ENCODE measurements around the gene PTGDS. TPM values are rescaled to one million over a fixed set of nuclear protein-coding genes. Genes with fewer than 3 reads are reported as not detected.

Gene PTGDS
- total and polyA plus RNA-seq, 5 donors from 2014 or later: 0.47 to 15.4 TPM; not detected in 3

GRCh38 chr9:137008312-137008711 is 31.0 kb downstream of the PTGDS start:
- no peak for ATAC-seq (ENCODE audit: low read depth in 2 of 2)

GRCh38 chr9:137009217-137009616 is 31.9 kb downstream of the PTGDS start:
- Mint-ChIP-seq H3K4me1 (peaks cover 0 to 4% (median 0%) of the 10 kb centered on the region in 4 donors), H3K27me3 (no peaks in the 10 kb centered on the region), H3K4me3 (no peak overlapping the region), H3K27ac (no peak overlapping the region), H3K36me3 (no peaks in the 10 kb centered on the region), H3K9me3 (no peaks in the 10 kb centered on the region)
- Histone ChIP-seq H3K27me3 (ENCODE audit: control insufficient read depth, insufficient read depth, low read length) (no peaks in the 10 kb centered on the region), H3K36me3 (ENCODE audit: control insufficient read depth, insufficient read depth, low read length) (peaks cover 2% of the 10 kb centered on the region), H3K4me1 (ENCODE audit: control insufficient read depth, insufficient read depth, low read length, poor library complexity, severe bottlenecking) (no peaks in the 10 kb centered on the region), H3K27ac (ENCODE audit: insufficient read depth, low read length, poor library complexity, severe bottlenecking) (no peak overlapping the region), H3K9me3 (ENCODE audit: control insufficient read depth in 2 of 2, low read length in 2 of 2) (no peaks in the 10 kb centered on the region), H3K4me3 (ENCODE audit: low read depth, low read length) (no peak overlapping the region)
- DNase-seq: no peak
- no peak for ATAC-seq (ENCODE audit: low read depth in 2 of 2)

More at GRCh38 chr9:137008312-137008711, 31.0 kb downstream of the PTGDS start:
- H3K27ac Mint-ChIP-seq: no peak overlapping the region
- H3K9me3 Mint-ChIP-seq: no peaks in the 10 kb centered on the region
- DNase-seq: no peak
- no peak overlapping the region for H3K27ac ChIP-seq (ENCODE audit: insufficient read depth, low read length, poor library complexity, severe bottlenecking)
- no peaks in the 10 kb centered on the region for H3K36me3 Mint-ChIP-seq
- no peaks in the 10 kb centered on the region for H3K36me3 ChIP-seq (ENCODE audit: control insufficient read depth, insufficient read depth, low read length)
- peaks cover 0 to 4% (median 0%) of the 10 kb centered on the region in 4 donors for H3K4me1 Mint-ChIP-seq
- H3K27me3 Mint-ChIP-seq: no peaks in the 10 kb centered on the region
- H3K4me1 ChIP-seq (ENCODE audit: control insufficient read depth, insufficient read depth, low read length, poor library complexity, severe bottlenecking): no peaks in the 10 kb centered on the region
- no peak overlapping the region for H3K4me3 Mint-ChIP-seq
- no peak overlapping the region for H3K4me3 ChIP-seq (ENCODE audit: low read depth, low read length)
- H3K9me3 ChIP-seq (ENCODE audit: control insufficient read depth in 2 of 2, low read length in 2 of 2): no peaks in the 10 kb centered on the region
- no peaks in the 10 kb centered on the region for H3K27me3 ChIP-seq (ENCODE audit: control insufficient read depth, insufficient read depth, low read length)

- H3K27me3 ChIP-seq (ENCODE audit: control insufficient read depth, insufficient read depth, low read length): no peaks in the 10 kb centered on the region
- H3K27me3 Mint-ChIP-seq: no peaks in the 10 kb centered on the region
Observed at GRCh38 chr9:137009938-137010732, 32.8 kb downstream of the PTGDS start.

DNA sequence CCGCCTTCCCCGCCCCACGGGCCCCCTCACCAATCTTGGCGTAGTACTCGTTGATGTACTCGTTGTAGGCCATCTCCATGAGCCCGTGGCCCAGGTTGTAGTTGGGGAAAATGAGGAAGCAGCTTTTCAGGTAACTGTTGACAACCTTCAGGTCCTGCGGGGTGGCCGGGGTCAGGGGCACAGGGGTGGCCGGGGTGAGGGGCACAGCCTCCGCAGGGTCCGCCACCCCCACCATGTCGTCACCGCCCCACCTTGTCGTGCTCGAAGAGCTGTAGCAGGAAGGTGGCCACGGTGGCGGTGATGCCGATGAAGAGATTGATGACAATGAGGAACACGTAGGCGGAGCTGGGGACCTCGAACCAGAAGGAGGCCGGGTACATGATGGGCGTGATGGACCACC is 33.9 kb downstream of the PTGDS start:
- DNase-seq: no peak
- H3K27ac ChIP-seq (ENCODE audit: insufficient read depth, low read length, poor library complexity, severe bottlenecking): no peak overlapping the region
- H3K4me1 ChIP-seq (ENCODE audit: control insufficient read depth, insufficient read depth, low read length, poor library complexity, severe bottlenecking): no peaks in the 10 kb centered on the region
- Mint-ChIP-seq H3K27me3 (no peaks in the 10 kb centered on the region), H3K9me3 (no peaks in the 10 kb centered on the region), H3K4me3 (no peak overlapping the region), H3K27ac (no peak overlapping the region), H3K4me1 (no peaks in the 10 kb centered on the region), H3K36me3 (no peaks in the 10 kb centered on the region)
- ATAC-seq (ENCODE audit: low read depth in 2 of 2): no peak
- no peaks in the 10 kb centered on the region for H3K9me3 ChIP-seq (ENCODE audit: control insufficient read depth in 2 of 2, low read length in 2 of 2)
- H3K27me3 ChIP-seq (ENCODE audit: control insufficient read depth, insufficient read depth, low read length): no peaks in the 10 kb centered on the region
- H3K4me3 ChIP-seq (ENCODE audit: low read depth, low read length): no peak overlapping the region
- peaks cover 9% of the 10 kb centered on the region for H3K36me3 ChIP-seq (ENCODE audit: control insufficient read depth, insufficient read depth, low read length)

More at GRCh38 chr9:137009938-137010732, 32.8 kb downstream of the PTGDS start:
- no peaks in the 10 kb centered on the region for H3K9me3 Mint-ChIP-seq
- no peaks in the 10 kb centered on the region for H3K36me3 Mint-ChIP-seq
- H3K4me1 Mint-ChIP-seq: no peaks in the 10 kb centered on the region
- no peak overlapping the region for H3K4me3 Mint-ChIP-seq
- Histone ChIP-seq H3K4me3 (ENCODE audit: low read depth, low read length) (no peak overlapping the region), H3K4me1 (ENCODE audit: control insufficient read depth, insufficient read depth, low read length, poor library complexity, severe bottlenecking) (no peaks in the 10 kb centered on the region), H3K9me3 (ENCODE audit: control insufficient read depth in 2 of 2, low read length in 2 of 2) (no peaks in the 10 kb centered on the region), H3K36me3 (ENCODE audit: control insufficient read depth, insufficient read depth, low read length) (peaks cover 2% of the 10 kb centered on the region), H3K27ac (ENCODE audit: insufficient read depth, low read length, poor library complexity, severe bottlenecking) (no peak overlapping the region)
- no peak for DNase-seq
- no peak overlapping the region for H3K27ac Mint-ChIP-seq
- ATAC-seq (ENCODE audit: low read depth in 2 of 2): no peak

DNA sequence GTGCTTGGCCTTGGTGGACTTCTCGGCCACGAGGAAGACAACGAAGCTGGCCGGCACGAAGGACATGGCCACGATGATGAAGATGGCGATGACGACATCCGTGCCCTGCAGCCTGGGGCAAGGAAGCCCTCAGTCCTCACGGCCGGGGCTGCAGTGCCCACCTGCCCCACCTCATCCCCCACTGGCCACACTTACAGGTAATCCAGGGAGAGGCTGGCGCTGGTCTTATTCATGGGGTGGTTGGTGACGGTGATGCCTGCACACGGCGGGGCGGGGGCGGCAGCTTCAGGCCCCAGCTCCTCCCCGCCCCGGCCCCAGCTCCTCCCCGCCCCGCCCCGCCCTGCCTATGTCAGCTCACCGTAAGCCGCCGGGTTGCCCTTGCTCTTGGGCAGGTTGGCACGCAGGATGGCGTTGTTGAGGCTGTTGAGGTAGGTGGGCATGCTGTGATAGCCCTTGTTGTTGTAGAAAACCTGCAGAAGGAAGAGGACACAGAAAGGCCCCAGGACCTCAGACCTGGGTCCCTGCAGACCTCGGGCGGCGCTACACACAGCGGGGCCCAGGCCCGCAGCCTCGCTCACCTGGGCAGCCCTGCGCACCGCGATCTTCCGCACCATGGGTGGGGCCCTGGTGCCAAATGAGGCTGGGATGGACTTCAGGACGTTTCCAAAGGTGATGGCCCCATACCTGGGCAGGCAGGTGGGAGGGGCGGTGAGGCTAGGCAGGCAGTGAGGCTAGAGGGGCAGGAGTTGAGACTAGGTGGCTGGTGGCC is 34.8 kb downstream of the PTGDS start:
- peaks cover 11% of the 10 kb centered on the region for H3K36me3 ChIP-seq (ENCODE audit: control insufficient read depth, insufficient read depth, low read length)
- no peaks in the 10 kb centered on the region for H3K4me1 ChIP-seq (ENCODE audit: control insufficient read depth, insufficient read depth, low read length, poor library complexity, severe bottlenecking)
- H3K4me1 Mint-ChIP-seq: no peaks in the 10 kb centered on the region
- H3K27ac Mint-ChIP-seq: no peak overlapping the region
- H3K9me3 Mint-ChIP-seq: peaks cover 0 to 2% (median 0%) of the 10 kb centered on the region in 7 donors
- no peaks in the 10 kb centered on the region for H3K9me3 ChIP-seq (ENCODE audit: control insufficient read depth in 2 of 2, low read length in 2 of 2)
- H3K4me3 ChIP-seq (ENCODE audit: low read depth, low read length): no peak overlapping the region
- ATAC-seq (ENCODE audit: low read depth in 2 of 2) (no peak), DNase-seq (no peak)
- H3K27me3 ChIP-seq (ENCODE audit: control insufficient read depth, insufficient read depth, low read length): no peaks in the 10 kb centered on the region
- H3K36me3 Mint-ChIP-seq: peaks cover 4% of the 10 kb centered on the region
- no peak overlapping the region for H3K4me3 Mint-ChIP-seq
- no peaks in the 10 kb centered on the region for H3K27me3 Mint-ChIP-seq
- H3K27ac ChIP-seq (ENCODE audit: insufficient read depth, low read length, poor library complexity, severe bottlenecking): no peak overlapping the region

- Mint-ChIP-seq H3K27me3 (no peaks in the 10 kb centered on the region), H3K27ac (no peak overlapping the region), H3K4me3 (no peak overlapping the region), H3K36me3 (peaks cover 4% of the 10 kb centered on the region), H3K4me1 (no peaks in the 10 kb centered on the region), H3K9me3 (peaks cover 0 to 2% (median 0%) of the 10 kb centered on the region in 7 donors)
- H3K4me1 ChIP-seq (ENCODE audit: control insufficient read depth, insufficient read depth, low read length, poor library complexity, severe bottlenecking): no peaks in the 10 kb centered on the region
- no peaks in the 10 kb centered on the region for H3K27me3 ChIP-seq (ENCODE audit: control insufficient read depth, insufficient read depth, low read length)
- H3K9me3 ChIP-seq (ENCODE audit: control insufficient read depth in 2 of 2, low read length in 2 of 2): no peaks in the 10 kb centered on the region
- DNase-seq (no peak), ATAC-seq (ENCODE audit: low read depth in 2 of 2) (no peak)
- H3K36me3 ChIP-seq (ENCODE audit: control insufficient read depth, insufficient read depth, low read length): peaks cover 11% of the 10 kb centered on the region
- H3K27ac ChIP-seq (ENCODE audit: insufficient read depth, low read length, poor library complexity, severe bottlenecking): no peak overlapping the region
- no peak overlapping the region for H3K4me3 ChIP-seq (ENCODE audit: low read depth, low read length)
Observed at GRCh38 chr9:137012694-137013570, 35.6 kb downstream of the PTGDS start.

DNA sequence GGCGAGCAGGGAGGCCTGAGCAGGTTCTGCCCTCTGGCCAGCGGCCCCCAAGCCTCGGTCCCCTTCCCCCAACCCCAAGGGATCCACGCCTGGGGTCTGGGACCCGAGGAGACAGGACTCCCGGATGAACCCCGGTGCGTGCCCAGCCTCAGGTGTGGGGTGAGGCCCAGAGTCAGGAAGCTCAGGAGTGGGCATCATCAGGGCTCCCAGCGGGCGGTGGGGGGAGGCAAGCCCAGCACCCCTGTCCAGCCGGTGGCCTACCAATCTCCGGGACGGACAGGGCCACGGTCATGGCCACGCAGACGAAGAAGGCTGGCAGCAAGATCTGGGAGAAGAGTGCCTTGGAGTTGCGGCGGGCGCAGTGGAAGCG is 36.3 kb downstream of the PTGDS start:
- Mint-ChIP-seq H3K4me3 (no peak overlapping the region), H3K36me3 (peaks cover 4% of the 10 kb centered on the region), H3K27me3 (no peaks in the 10 kb centered on the region), H3K9me3 (peaks cover 0 to 2% (median 0%) of the 10 kb centered on the region in 7 donors), H3K27ac (no peak overlapping the region), H3K4me1 (peaks cover 0 to under 1% (median 0%) of the 10 kb centered on the region in 4 donors)
- Histone ChIP-seq H3K4me1 (ENCODE audit: control insufficient read depth, insufficient read depth, low read length, poor library complexity, severe bottlenecking) (no peaks in the 10 kb centered on the region), H3K36me3 (ENCODE audit: control insufficient read depth, insufficient read depth, low read length) (peaks cover 11% of the 10 kb centered on the region), H3K27me3 (ENCODE audit: control insufficient read depth, insufficient read depth, low read length) (no peaks in the 10 kb centered on the region), H3K9me3 (ENCODE audit: control insufficient read depth in 2 of 2, low read length in 2 of 2) (no peaks in the 10 kb centered on the region), H3K4me3 (ENCODE audit: low read depth, low read length) (no peak overlapping the region), H3K27ac (ENCODE audit: insufficient read depth, low read length, poor library complexity, severe bottlenecking) (no peak overlapping the region)
- DNase-seq (no peak), ATAC-seq (ENCODE audit: low read depth in 2 of 2) (no peak)
